GM13976 (cell line): Measurements from ENCODE around the gene CANT1.

Experiments
- DNase-seq: peaks from one replicate; pipeline ENCODE4 v3.0.0; 2012; ENCODE audit warnings: low spot score
- in situ Hi-C: fragments of 300-500 bp; cut with MboI; formaldehyde crosslinking; loops from one replicate; pipeline ENCODE4 v1.12.0; 2022; ENCODE audit warnings: low sequenced_read_pairs, mixed read lengths, inconsistent platforms; ENCODE audit not compliant: unreplicated experiment
- TF ChIP-seq, protein P1 (sequence below): IDR thresholded peaks from 2 replicates; pipeline ENCODE4 v1.5.1; 2012; ENCODE audit warnings: borderline replicate concordance, mild to moderate bottlenecking; ENCODE audit not compliant: insufficient read depth; ENCODE audit errors: extremely low read depth, missing control alignments, control extremely low read depth

The CANT1 gene

DNA sequence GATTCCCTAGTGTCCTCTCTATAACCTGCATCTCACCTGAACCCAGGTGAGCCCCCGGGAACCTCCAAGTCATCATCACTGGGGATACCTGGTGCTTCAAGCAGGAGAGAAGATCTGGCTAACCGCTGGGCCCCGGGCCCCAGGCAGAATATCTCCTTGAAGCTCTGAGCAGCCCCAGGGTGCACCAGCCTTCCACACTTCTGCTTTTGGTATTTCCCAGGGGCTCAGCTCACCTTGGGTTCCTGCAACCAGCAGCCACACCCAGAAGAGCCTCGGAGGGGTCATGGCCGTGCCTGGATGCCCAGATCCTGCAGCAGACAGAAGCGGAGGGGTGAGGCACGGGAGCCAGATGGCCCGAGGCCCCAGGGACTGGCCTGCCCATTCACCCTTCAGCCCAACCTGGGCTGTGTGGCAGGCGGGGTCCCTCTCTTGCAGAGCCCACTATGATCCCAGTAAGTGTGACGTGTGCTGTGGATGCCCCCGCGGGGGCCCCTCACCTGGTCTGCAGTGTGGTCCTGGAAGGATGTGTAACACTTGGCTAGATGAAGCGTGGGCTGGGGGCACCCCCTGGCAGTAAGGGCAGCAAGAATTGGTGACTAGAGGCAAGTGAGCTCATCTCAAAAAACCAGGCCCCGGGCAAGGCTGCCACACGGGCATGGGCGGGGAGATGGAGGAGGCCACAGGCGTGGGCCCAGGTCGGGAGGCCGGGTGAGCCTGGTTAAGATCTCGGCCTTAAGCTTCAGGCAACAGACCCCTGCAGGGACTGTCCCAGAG, 32.5 kb downstream of the CANT1 start:
- in situ Hi-C loops = no loop called here
- TF ChIP-seq, protein P1, sequence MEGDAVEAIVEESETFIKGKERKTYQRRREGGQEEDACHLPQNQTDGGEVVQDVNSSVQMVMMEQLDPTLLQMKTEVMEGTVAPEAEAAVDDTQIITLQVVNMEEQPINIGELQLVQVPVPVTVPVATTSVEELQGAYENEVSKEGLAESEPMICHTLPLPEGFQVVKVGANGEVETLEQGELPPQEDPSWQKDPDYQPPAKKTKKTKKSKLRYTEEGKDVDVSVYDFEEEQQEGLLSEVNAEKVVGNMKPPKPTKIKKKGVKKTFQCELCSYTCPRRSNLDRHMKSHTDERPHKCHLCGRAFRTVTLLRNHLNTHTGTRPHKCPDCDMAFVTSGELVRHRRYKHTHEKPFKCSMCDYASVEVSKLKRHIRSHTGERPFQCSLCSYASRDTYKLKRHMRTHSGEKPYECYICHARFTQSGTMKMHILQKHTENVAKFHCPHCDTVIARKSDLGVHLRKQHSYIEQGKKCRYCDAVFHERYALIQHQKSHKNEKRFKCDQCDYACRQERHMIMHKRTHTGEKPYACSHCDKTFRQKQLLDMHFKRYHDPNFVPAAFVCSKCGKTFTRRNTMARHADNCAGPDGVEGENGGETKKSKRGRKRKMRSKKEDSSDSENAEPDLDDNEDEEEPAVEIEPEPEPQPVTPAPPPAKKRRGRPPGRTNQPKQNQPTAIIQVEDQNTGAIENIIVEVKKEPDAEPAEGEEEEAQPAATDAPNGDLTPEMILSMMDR = no peak
- DNase-seq = no peak

GRCh38 chr17:78974635-78975591, 34.7 kb downstream of the CANT1 start:
- in situ Hi-C loops = no loop called here
- DNase-seq = no peak
- TF ChIP-seq, protein P1 = no peak

DNA sequence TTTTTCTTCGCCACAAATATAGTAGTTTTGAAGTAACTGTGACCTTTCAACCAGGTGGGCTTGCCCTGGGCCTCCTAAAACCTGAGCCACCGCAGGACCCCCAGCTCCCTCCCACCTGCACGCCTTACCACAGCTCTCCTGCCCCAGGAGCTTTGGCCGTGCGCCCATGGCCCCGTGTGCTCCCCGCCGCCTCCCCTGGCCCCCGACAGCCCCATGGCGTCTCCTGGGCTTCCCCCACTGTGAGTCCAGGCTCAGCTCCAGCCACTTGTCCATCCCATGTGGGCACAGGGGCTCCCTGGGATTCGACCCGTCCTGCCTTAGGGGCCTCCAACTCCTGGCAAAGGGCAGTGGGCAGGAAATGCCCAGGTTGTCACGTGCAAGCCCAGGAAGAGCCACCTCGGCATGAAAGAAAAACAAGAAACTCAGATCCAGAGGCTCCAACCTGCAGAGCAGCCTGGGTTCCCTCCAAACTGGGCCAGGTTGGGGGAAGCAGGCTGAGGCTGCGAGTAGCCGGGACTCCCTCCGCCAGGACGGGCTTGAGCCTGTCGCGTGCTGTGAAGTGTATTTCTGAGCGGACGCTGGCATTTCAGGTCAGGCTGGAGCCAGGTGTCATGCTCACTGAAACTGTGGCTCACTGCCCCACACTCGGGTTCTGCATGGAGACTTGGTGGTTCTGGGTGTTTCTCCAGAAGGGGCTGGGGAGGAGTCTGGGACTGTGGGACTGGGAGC, 35.6 kb downstream of the CANT1 start:
- in situ Hi-C loops = no loop called here
- TF ChIP-seq, protein P1 = no peak

GRCh38 chr17:78973196-78973595, 36.4 kb downstream of the CANT1 start:
- TF ChIP-seq, protein P1 = no peak
- no peak for DNase-seq
- in situ Hi-C loops = no loop called here

More for the DNA sequence above, 35.6 kb downstream of the CANT1 start:
- DNase-seq = no peak

DNA sequence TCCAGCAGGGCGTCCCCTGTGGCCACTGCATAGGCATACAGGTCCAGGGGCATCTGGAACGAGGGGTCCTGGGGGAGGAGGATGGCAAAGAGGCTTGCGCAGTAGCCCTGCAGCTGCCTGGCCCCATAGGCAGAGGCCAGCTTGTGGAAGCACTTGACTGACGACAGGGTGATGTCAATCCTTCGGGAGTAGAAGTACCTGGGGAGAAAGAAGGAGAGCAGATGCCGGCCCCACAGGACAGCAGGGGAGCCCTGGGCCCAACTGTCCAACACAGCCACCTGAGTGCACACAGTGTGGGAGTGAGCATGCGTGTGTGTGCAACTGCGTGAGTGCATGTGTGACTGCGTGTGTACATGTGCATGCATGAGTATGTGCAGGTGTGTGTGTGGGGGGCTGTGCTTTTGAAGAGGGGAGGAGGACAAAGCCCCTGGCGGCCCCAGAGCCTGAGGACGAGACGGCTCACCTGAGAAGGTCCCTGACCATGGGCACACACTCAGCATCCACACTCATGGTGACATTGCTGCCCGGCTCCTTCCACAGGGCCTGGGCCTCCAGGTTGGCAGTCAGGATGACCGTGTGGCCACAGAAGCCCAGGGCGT, 37.0 kb downstream of the CANT1 start:
- TF ChIP-seq, protein P1 = no peak
- no peak for DNase-seq
- in situ Hi-C loops = no loop called here

- in situ Hi-C loops = no loop called here
- TF ChIP-seq, protein P1 = no peak
- no peak for DNase-seq
Observed at GRCh38 chr17:78971756-78972506, 37.6 kb downstream of the CANT1 start.
